GM21576 (cell line): ENCODE results near the gene CHIT1.
"Not testable (repeated sequence)": the region's sequence is repeated elsewhere in the genome, so short reads cannot be mapped to it uniquely, and the experiment has no call there.

Experiments used
- ATAC-seq: cut with Tn5 transposase; IDR thresholded peaks from one replicate; pipeline ENCODE4 v1.9.1; 2021; ENCODE audit warnings: mild to moderate bottlenecking, moderate library complexity; ENCODE audit not compliant: unreplicated experiment

CHIT1 gene

GRCh38 chr1:203266140-203266539 is 36.7 kb upstream of the CHIT1 start:
- ATAC-seq = not testable (repeated sequence)

GRCh38 chr1:203265541-203265940 is 36.1 kb upstream of the CHIT1 start:
- no peak for ATAC-seq

- no peak for ATAC-seq
Measured at GRCh38 chr1:203264052-203264501, 34.6 kb upstream of the CHIT1 start.

- ATAC-seq = no peak
Measured at GRCh38 chr1:203263496-203263895, 34.0 kb upstream of the CHIT1 start.

GRCh38 chr1:203256636-203257035 is 27.2 kb upstream of the CHIT1 start:
- ATAC-seq = not testable (repeated sequence)

GRCh38 chr1:203254782-203255181 is 25.3 kb upstream of the CHIT1 start:
- not testable (repeated sequence) for ATAC-seq

- no peak for ATAC-seq
Measured at GRCh38 chr1:203252678-203253077, 23.2 kb upstream of the CHIT1 start.

- no peak for ATAC-seq
Measured at GRCh38 chr1:203251466-203251865, 22.0 kb upstream of the CHIT1 start.

- ATAC-seq = no peak
Measured at GRCh38 chr1:203250911-203251310, 21.4 kb upstream of the CHIT1 start.

GRCh38 chr1:203244776-203245175 is 15.3 kb upstream of the CHIT1 start:
- ATAC-seq = no peak

GRCh38 chr1:203241708-203242107 is 12.2 kb upstream of the CHIT1 start:
- ATAC-seq = not testable (repeated sequence)

GRCh38 chr1:203239526-203240305 is 10.2 kb upstream of the CHIT1 start:
- ATAC-seq = no peak

- no peak for ATAC-seq
Measured at GRCh38 chr1:203239081-203239480, 9.6 kb upstream of the CHIT1 start.

- ATAC-seq = no peak
Measured at GRCh38 chr1:203238535-203238934, 9.1 kb upstream of the CHIT1 start.

- not testable (repeated sequence) for ATAC-seq
Measured at GRCh38 chr1:203234901-203235300, 5.4 kb upstream of the CHIT1 start.

GRCh38 chr1:203228670-203229069 is 803 bp downstream of the CHIT1 start:
- no peak for ATAC-seq

- no peak for ATAC-seq
Measured at GRCh38 chr1:203227371-203228083, 1.9 kb downstream of the CHIT1 start.

GRCh38 chr1:203225071-203225470 is 4.4 kb downstream of the CHIT1 start:
- ATAC-seq = no peak

- ATAC-seq = no peak
Measured at GRCh38 chr1:203223012-203223775, 6.3 kb downstream of the CHIT1 start.

- no peak for ATAC-seq
Measured at GRCh38 chr1:203219934-203220333, 9.5 kb downstream of the CHIT1 start.

- no peak for ATAC-seq
Measured at GRCh38 chr1:203219171-203219570, 10.3 kb downstream of the CHIT1 start.
